IPS-NIHi7 (cell line): Measurements from ENCODE around the gene OSBPL5.

Source experiments
- DNase-seq: peaks from one replicate; pipeline ENCODE4 v3.0.0; 2012; ENCODE audit warnings: mixed read lengths; ENCODE audit errors: extremely low spot score

OSBPL5 gene

GRCh38 chr11:3134218-3134621 lies 30.9 kb downstream of the OSBPL5 start:
- no peak for DNase-seq

DNA sequence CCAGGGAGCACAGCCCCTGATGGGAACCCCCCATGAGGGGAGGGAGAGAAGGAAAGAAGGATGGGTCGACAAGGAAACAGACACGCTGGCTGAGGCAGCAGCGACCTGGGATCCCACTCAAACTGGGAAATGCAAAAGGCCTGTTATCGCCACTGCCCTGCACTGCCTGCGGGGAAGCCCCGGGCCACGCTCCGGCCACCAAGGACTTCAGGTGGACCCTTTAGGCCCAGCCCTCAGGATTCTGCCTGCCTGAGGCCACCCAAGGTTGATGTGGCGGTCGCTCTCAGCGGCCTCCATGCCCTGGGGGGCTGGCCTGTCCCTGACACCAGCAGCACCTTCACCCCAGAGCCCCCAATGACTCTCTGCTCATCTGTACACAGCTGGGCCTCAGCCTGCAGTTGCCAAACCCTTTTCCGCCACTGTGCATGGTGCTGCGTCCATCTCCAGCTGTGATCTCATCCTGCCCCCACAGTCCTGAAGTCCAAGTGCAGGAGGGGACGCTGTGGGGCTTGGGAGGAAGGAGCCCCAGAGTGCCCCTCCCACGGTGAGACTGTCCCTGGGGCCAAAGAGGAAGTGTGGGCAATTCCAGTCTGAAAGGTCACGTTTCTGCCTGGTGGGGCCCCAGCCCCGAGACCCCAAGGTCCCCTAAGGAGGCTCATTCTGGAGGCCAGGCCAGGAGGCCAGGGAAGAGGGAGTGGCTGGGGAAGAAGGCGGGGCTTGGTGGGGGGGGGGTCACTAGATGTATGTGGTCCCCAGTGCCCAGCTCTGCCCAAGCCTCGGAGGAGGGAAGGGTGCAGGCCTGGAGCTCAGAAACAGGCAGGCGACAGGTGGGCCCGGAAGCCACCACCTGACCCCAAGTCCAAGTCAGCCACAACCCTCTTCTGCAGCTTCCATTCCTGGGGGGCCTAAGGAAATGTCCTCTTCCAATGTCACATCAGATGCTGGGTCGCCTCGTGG lies 31.6 kb downstream of the OSBPL5 start:
- DNase-seq, result no peak

- DNase-seq, result no peak
These were observed 32.3 kb downstream of the OSBPL5 start for GRCh38 chr11:3132831-3133260.

DNA sequence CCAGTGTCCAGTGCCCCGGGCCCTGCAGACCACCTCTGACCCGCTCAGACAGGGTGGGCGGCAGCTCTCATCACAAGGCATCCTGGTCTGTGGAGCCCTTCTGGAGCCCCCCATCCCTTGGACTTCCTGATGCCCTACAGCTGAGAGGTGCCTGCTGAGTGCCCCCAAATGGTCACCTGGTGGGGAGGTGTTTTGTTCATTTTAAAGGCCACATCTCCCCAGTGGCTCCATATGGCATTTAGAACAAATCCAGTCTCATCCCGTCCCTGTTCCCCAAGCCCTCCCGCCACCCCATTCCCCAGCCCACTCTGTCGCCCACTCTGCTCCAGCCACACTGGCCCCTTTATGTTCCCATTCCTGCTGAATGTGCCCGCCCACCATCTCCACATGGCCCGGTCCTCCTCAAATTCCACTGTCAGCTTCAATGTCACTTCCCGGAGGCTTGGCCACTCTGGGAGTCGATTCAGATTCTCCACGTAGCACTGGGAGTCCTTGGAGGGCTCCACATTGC lies 32.8 kb downstream of the OSBPL5 start:
- no peak for DNase-seq

DNA sequence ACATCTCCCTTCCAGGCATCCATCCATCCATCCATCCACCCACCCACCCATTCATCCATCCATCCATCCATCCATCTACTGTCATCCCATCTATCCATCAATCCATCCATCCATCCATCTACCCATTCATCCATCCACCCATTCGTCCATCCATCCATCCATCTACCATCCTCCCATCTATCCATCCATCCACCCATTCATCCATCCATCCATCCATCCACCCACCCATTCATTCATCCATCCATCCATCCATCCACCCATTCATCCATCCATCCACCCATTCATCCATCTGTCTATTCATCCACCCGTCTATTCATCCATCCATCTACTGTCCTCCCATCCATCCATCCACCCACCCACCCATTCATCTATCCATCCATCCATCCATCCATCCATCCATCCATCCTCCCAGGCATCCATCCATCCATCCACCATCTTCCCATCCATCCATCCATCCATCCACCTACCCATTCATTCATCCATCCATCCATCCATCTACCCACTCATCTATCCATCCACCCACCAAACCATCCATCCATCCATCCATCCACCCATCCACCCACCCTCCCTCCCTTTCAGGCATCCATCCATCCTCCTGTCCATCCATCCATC lies 33.7 kb downstream of the OSBPL5 start:
- DNase-seq, result no peak

DNA sequence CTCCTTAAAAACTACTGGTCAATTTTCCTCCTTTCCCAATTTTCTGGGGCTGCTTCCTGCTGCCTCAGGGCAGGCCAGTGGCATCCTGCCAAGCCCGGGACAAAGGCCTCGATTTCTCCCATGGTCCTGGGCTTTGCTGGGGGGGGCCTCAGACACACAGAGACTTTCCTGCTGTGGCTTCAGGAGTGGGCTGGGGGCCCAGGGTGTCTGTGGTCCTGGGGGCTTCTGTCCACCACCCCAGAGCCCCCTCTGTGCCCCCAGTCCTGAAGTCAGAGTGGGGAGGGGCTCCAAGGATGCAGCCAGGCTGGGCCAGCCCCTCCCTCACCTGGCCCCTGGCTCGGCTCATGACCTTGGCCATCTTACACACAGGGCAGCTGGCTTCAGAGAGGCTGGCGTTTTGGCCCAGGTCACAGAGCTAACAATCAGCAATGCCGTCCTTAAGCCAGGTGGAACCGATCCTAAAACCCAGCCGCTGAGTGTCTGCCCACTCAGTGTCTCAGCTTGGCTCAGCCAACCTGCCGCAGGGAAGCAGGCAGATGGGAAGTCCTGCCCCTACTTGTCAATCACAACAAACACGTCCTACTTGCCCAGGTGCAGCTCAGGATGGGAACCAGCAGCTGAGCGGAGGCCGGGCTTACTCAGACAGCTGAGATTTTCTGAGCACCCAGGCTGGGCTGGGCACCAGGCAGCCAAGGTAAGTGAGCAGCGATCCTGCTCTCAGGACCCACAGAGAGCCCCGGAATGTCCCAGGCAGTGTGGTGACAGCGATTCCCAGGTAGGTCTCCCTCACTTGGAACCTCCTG lies 34.6 kb downstream of the OSBPL5 start:
- no peak for DNase-seq

DNA sequence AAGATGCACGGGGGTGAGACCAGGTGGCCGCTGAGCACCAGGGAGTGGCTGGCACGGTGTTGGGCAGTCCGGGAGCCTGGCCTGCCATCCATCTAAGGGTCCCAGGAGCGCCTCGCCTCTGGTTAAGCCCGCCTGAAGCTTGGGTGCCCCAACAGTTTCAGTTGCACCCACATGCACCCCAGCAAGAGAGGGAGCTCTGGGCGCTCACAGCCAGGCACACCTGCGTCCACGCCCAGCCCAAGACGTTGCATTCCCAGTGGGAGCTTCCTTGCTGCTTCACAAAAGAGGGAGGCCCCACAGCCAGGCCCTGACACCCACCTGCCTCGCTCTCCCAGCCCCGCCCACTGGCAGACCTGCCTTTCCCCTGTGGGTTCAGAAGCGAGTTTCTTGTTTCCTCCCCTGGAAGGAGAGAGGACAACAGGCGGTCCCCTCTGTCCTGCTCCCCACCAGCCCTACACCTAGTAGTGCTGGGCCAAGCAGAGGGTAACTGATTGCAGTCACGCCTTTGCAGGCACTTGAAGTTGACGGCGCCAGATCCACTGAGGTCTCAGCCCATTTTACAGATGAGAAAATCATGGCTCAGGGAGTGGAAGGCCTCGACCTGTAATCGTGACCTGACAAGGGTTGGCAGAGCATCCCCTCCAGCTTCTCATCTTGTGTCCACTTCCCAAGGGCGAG lies 35.4 kb downstream of the OSBPL5 start:
- DNase-seq, result no peak

- DNase-seq, result no peak
These were observed 35.9 kb downstream of the OSBPL5 start for GRCh38 chr11:3129181-3129590.

- no peak for DNase-seq
These were observed 36.5 kb downstream of the OSBPL5 start for GRCh38 chr11:3128356-3129180.

DNA sequence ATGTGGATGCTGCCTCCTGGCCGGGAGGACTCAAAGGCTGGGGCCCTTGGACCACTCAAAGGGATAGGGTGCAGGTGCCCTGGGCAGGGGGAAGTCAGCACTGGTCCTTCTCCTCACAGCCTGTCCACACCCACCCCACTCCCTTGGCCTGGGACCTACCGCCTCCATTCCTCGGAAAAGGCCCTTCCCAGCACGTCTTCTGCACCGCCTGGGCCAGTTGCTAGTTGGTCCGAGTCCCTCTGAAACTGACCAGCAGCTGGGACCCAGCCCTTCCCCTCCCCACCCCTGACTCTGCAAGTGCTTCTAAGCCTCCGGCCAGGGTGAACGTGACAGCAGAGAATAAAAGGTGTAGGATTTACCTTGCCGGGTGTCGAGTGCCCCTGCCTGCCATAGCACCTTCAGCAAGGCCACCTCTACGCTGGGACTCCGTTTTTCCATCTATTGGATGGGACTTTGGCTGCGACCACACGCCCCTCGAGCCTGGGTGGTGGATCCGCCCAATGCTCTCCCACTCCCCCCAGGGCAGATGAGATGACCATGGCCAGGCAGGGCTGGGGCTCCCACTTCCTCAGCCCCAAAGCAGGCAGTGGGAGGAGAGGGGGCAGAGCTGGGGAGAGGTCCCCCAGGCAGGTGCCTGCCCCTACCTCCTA lies 37.3 kb downstream of the OSBPL5 start:
- no peak for DNase-seq

DNA sequence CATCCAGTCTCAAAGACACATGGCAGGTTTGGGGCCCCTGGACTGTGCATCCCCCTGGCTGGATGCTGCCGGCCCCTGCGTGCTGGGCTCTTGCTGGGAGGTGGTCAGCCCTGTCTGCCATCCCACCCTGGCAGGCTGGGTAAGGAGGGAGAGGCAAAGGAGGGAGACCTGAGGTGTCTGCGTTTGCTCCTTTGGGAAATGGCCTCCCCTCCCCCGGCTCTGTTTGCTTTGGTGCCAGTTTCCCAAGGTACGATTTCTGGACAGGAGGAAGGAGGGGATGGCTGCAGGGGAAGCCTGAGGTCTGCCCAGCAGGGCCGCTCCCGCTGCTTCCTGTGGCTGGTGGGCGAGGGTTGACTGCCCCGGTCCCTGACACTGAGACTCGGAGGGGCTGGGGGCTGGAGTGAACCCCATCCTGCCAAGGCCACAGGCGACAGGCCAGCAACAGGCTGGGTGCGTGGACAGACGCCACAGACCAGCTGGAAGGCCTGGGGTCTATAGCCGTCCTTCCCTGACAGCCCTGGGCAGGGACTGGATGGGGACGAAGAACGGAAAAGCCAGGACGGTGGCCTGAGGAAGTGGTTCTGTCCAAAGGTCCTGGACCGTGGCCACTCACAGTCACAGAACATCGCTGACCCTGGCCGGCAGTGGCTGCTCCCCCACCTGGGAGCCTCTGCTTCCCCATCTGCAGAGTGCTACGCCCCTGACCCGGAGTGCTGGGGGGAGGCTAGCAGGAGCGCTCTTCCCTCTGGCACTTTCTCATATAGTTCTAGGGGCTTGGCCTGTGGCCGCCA lies 38.0 kb downstream of the OSBPL5 start:
- no peak for DNase-seq

GRCh38 chr11:3126207-3126865 lies 38.8 kb downstream of the OSBPL5 start:
- DNase-seq, result no peak

DNA sequence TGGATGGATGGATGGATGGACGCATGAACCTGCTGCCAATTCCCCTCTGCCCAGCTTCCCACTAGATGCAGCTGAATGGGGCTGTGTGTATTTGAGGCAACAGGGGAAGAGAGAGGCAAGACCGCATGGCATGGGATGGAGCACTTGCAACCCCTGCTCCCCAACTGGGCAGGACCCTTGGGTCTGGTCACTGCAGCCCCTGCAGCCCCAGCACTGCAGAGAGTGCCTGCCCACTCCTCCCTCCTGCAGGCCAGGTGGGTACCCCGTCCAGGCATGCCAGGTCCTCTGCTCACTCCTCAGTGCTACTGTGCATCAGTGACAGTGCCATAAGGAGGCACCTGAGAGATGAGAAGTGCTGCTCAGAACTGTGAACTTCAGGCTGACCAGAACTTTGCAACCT lies 40.3 kb downstream of the OSBPL5 start:
- no peak for DNase-seq

DNA sequence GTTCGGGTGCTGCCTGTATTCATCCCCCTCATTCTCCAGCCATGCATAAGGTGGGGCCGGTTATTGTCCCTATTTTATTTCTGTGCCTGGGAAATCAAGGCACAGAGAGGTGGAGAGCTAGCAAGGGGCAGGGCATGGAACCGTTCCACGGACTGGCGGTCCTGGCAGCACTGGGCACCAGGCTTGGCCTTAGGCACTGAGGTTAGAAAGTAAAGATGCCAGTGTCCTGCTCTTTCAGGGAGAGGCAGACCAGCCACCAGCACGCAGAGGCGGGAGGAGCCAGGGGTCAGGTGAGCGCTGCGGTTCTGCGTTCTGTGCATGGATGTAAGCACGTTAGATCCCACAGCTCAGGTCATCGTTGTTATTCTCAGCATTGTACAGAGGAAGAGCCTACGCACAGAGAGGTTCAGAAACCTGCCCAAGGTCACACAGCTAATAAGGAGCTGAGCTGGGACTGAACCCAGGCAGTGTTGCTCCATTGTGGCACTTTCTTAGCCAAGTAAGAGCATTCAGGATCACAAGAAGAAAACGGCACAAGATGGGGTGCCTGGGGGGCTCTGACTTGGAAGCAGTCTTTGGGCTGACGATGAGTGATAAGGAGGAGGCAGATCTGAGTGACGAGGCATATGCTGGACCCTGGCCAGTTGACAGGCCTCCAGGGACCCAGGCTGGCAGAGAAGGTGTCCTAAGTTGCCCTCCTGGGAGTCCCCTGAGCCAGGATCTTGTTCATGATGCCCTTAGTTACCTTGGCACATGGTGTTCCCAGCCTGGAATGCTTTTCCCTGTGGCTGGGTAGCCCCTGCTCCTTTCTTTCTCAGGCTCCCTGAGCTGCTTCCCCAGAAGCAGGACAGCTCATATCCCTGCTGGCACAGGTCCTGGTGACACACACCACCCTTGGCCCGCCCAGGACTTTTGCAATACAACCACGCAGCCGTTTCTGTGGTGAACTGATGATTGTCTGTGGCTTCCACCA lies 41.1 kb downstream of the OSBPL5 start:
- no peak for DNase-seq

DNA sequence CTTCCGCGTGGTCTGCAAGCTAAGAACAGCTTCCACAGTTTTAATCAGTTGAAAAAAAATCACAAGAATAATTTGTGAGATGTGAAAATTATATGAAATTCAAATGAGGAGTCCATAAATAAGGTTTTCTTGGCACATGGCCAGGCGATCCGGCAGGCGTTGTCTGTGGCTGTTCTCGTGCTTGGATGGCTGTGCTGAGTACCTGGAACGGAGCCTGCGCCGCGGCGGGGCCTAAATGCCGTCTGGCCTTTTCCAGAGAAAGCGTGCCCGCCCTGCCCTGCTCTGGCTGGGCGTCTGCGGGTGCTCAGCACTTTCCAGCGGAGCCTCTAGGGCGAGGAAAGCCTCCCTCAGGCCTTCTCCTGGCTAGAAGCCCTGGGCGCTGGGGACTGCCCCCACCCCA lies 41.8 kb downstream of the OSBPL5 start:
- DNase-seq, result no peak

DNA sequence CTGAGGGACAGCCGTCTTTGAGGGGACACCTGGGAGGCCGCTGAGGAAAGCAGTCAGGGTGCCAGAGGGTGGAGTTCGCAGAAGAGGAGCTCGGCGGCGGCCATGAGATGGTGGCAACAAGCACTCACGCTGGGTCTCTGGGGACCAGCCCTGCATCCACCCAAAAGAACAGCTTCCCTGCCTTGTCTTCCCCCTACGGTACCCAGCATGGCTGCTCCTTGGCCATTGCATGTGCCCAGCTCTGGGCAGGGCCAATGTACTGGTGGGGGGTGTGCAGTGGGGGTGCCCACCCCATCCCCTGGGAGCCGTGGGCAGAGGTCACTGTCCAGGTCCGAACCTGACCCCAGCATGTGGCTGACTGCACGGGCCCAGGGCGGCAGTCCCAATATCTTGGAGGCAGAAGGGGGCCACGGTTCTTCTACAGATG lies 42.3 kb downstream of the OSBPL5 start:
- DNase-seq, result no peak
